CD4-positive, alpha-beta memory T cell (primary cell): ENCODE measurements around the gene USP6. TPM values are rescaled to one million over a fixed set of nuclear protein-coding genes. Genes with fewer than 3 reads are reported as not detected.
A peak's percentile ranks its signal among the peaks of the same experiment; 100 is the strongest.
"Not testable (repeated sequence)": the region's sequence is repeated elsewhere in the genome, so short reads cannot be mapped to it uniquely, and the experiment has no call there.

ENCODE experiments used
- CTCF ChIA-PET: fragments of 350-600 bp; sonication (Branson Sonifier 250); formaldehyde crosslinking; loops from one replicate; lab custom pipeline; 2021; ENCODE audit warnings: inconsistent platforms; ENCODE audit not compliant: partially characterized antibody; lab: Charles Lee
- POLR2A ChIA-PET: fragments of 350-600 bp; sonication (Branson Sonifier 250); formaldehyde crosslinking; loops from one replicate; lab custom pipeline; 2021; ENCODE audit not compliant: partially characterized antibody; lab: Charles Lee
- DNase-seq, 5 donors: peaks; one replicate each; pipeline versions ENCODE4 v3.0.0 to v3.0.0-alpha.2; 2020 to 2022; ENCODE audit warnings: mixed read lengths in 1 of 5
- H3K27ac ChIP-seq: one replicate; pipeline ENCODE4 v1.7.0; 2013; ENCODE audit warnings: low read depth, low read length
- H3K27me3 ChIP-seq: 2 replicates; pipeline ENCODE4 v1.7.0; 2013; ENCODE audit warnings: mild to moderate bottlenecking, low read length, moderate library complexity; ENCODE audit not compliant: insufficient read depth
- H3K36me3 ChIP-seq: 2 replicates; pipeline ENCODE4 v1.7.0; 2013; ENCODE audit warnings: mild to moderate bottlenecking, low read length, moderate library complexity; ENCODE audit not compliant: insufficient read depth
- H3K4me1 ChIP-seq: 2 replicates; pipeline ENCODE4 v1.7.0; 2013; ENCODE audit warnings: mild to moderate bottlenecking, low read length, moderate library complexity; ENCODE audit not compliant: insufficient read depth
- H3K4me3 ChIP-seq, 2 donors: one replicate each; pipeline ENCODE4 v1.7.0; 2013; ENCODE audit warnings: low read length in 2 of 2, mild to moderate bottlenecking in 1 of 2
- H3K9me3 ChIP-seq, 2 donors: one replicate each; pipeline ENCODE4 v1.7.0; 2013; ENCODE audit warnings: low read length in 2 of 2, control low read depth in 1 of 2; ENCODE audit not compliant: control insufficient read depth in 1 of 2
- H3K27ac Mint-ChIP-seq, 7 donors: one replicate each; pipeline ENCODE4 v1.8.0; 2020 to 2021; ENCODE audit warnings: mixed read lengths in 7 of 7, mild to moderate bottlenecking in 6 of 7, inconsistent platforms in 3 of 7, moderate library complexity in 3 of 7
- H3K27me3 Mint-ChIP-seq, 2 donors: one replicate each; pipeline ENCODE4 v1.8.0; 2020 to 2021; ENCODE audit warnings: mixed read lengths in 2 of 2
- H3K36me3 Mint-ChIP-seq, 2 donors: one replicate each; pipeline ENCODE4 v1.8.0; 2020 to 2021; ENCODE audit warnings: mixed read lengths in 2 of 2, inconsistent platforms in 1 of 2, mild to moderate bottlenecking in 1 of 2
- H3K4me1 Mint-ChIP-seq, 4 donors: one replicate each; pipeline ENCODE4 v1.8.0; 2020 to 2021; ENCODE audit warnings: mixed read lengths in 4 of 4, mild to moderate bottlenecking in 1 of 4
- H3K4me3 Mint-ChIP-seq, 8 donors: one replicate each; pipeline ENCODE4 v1.8.0; 2020 to 2021; ENCODE audit warnings: mixed read lengths in 8 of 8, mild to moderate bottlenecking in 7 of 8, moderate library complexity in 6 of 8, inconsistent platforms in 3 of 8
- H3K9me3 Mint-ChIP-seq, 8 donors: one replicate each; pipeline ENCODE4 v1.8.0; 2020 to 2021; ENCODE audit warnings: mixed read lengths in 8 of 8, mild to moderate bottlenecking in 5 of 8, inconsistent platforms in 3 of 8, moderate library complexity in 1 of 8
- intact Hi-C: fragments of 100-400 bp; cut with micrococcal nuclease; formaldehyde crosslinking; loops from one replicate; pipeline ENCODE4 v1.15.1; 2023
- polyA plus RNA-seq, 2 donors: library from polyadenylated mRNA; unstranded; fragments of 300-500 nt; fragmentation: Illumina TruSeq; gene quantifications; one replicate each; pipeline ENCODE4 v1.2.3, GENCODE V29; 2021
- total RNA-seq, 2 experiments: library from RNA; stranded (reverse); gene quantifications; one replicate each; pipeline ENCODE4 v1.2.3, GENCODE V29; 2021

USP6 gene
- total and polyA plus RNA-seq, 4 experiments from 2014 or later: 0.02 to 0.14 (median 0.02) TPM; not detected in 1

GRCh38 chr17:5100832-5101231 lies 15.0 kb upstream of the USP6 start:
- H3K4me3 Mint-ChIP-seq: no peak overlapping the region

GRCh38 chr17:5110816-5111215 lies 5.0 kb upstream of the USP6 start:
- H3K4me3 ChIP-seq: peak overlapping the region; percentile 89 to 94
- Mint-ChIP-seq H3K36me3 (peaks cover 40 to 44% of the 10 kb centered on the region in 2 donors), H3K27ac (peak overlapping the region in 6 of 7 donors; percentile 18 to 94 (median 80)), H3K4me1 (peaks cover 11 to 36% (median 23%) of the 10 kb centered on the region in 4 donors), H3K27me3 (peaks cover 7 to 10% of the 10 kb centered on the region in 2 donors), H3K4me3 (peak overlapping the region; percentile 83 to 92 (median 91)), H3K9me3 (peaks cover 0 to 6% (median 0%) of the 10 kb centered on the region in 8 donors)
- peaks cover 13% of the 10 kb centered on the region for H3K4me1 ChIP-seq
- peaks cover 4% of the 10 kb centered on the region for H3K27me3 ChIP-seq
- H3K9me3 ChIP-seq: no peaks in the 10 kb centered on the region
- DNase-seq: no peak
- CTCF ChIA-PET: interaction anchor here (0.9 kb wide), 1 partner anchor 8 kb away, joined by 3 read pairs; no protein-coding TSS in a partner anchor
- H3K27ac ChIP-seq: peak overlapping the region; percentile 57
- POLR2A ChIA-PET: interaction anchor here (1.1 to 3.0 kb wide), 5 partner anchors 32 to 171 kb away, joined by 3 to 15 read pairs (median 7); partner anchors contain the start of genes INCA1, KIF1C, RNF167 and SLC25A11
- intact Hi-C loops: loop anchor here (1.0 to 5.0 kb wide), 3 partner anchors 33 to 144 kb away; partner anchors contain the start of genes SPAG7, ZFP3 and ZNF594
- H3K36me3 ChIP-seq: peaks cover 10% of the 10 kb centered on the region

More at GRCh38 chr17:5100832-5101231, 15.0 kb upstream of the USP6 start:
- Mint-ChIP-seq H3K9me3 (peaks cover 2 to 35% (median 18%) of the 10 kb centered on the region in 8 donors), H3K27me3 (peaks cover 3 to 6% of the 10 kb centered on the region in 2 donors), H3K4me1 (peaks cover 0 to 10% (median under 1%) of the 10 kb centered on the region in 4 donors), H3K27ac (no peak overlapping the region), H3K36me3 (peaks cover 7 to 16% of the 10 kb centered on the region in 2 donors)
- DNase-seq: no peak
- Histone ChIP-seq H3K9me3 (peaks cover 0 to 10% of the 10 kb centered on the region in 2 donors), H3K4me1 (peaks cover 7% of the 10 kb centered on the region), H3K27ac (no peak overlapping the region), H3K27me3 (peaks cover 9% of the 10 kb centered on the region), H3K4me3 (no peak overlapping the region), H3K36me3 (peaks cover under 1% of the 10 kb centered on the region)
- ChIA-PET POLR2A (no interaction called here), CTCF (no interaction called here)
- intact Hi-C loops: no loop called here

GRCh38 chr17:5111402-5112204 lies 4.2 kb upstream of the USP6 start, which contains the start of gene ZNF232:
ZNF232 (minus strand) TSS chr17:5111878; CDS start chr17:5111822, 56 bp downstream.
- Histone ChIP-seq H3K4me1 (peaks cover 13% of the 10 kb centered on the region), H3K27ac (peak within 1 kb of the TSS; percentile 57), H3K27me3 (peaks cover 4% of the 10 kb centered on the region), H3K9me3 (no peaks in the 10 kb centered on the region), H3K36me3 (peaks cover 4% of the 10 kb centered on the region), H3K4me3 (peak within 1 kb of the TSS; percentile 89 to 94)
- DNase-seq: peak; percentile 85 to 89 (median 88)
- H3K4me1 Mint-ChIP-seq: peaks cover 11 to 34% (median 22%) of the 10 kb centered on the region in 4 donors
- peak within 1 kb of the TSS; percentile 83 to 92 (median 91) for H3K4me3 Mint-ChIP-seq
- ChIA-PET POLR2A (interaction anchor here (1.1 to 3.0 kb wide), 5 partner anchors 33 to 171 kb away, joined by 3 to 15 read pairs (median 7); partner anchors contain the start of genes INCA1, KIF1C, RNF167 and SLC25A11), CTCF (no interaction called here)
- H3K27ac Mint-ChIP-seq: peak within 1 kb of the TSS; percentile 18 to 94 (median 75)
- peaks cover 8 to 14% of the 10 kb centered on the region in 2 donors for H3K27me3 Mint-ChIP-seq
- peaks cover 0 to 2% (median 0%) of the 10 kb centered on the region in 8 donors for H3K9me3 Mint-ChIP-seq
- peaks cover 33 to 38% of the 10 kb centered on the region in 2 donors for H3K36me3 Mint-ChIP-seq
- intact Hi-C loops: loop anchor here (1.0 to 5.0 kb wide), 3 partner anchors 33 to 144 kb away; partner anchors contain the start of genes SPAG7, ZFP3 and ZNF594

- H3K27me3 Mint-ChIP-seq: peaks cover 26 to 42% of the 10 kb centered on the region in 2 donors
- H3K27ac Mint-ChIP-seq: no peak overlapping the region
These were observed 2.4 kb downstream of the USP6 start for GRCh38 chr17:5118219-5118618.

GRCh38 chr17:5120036-5120435 lies 4.2 kb downstream of the USP6 start:
- H3K27me3 Mint-ChIP-seq: peaks cover 34 to 45% of the 10 kb centered on the region in 2 donors

More at GRCh38 chr17:5118219-5118618, 2.4 kb downstream of the USP6 start:
- Histone ChIP-seq H3K27me3 (peaks cover 4% of the 10 kb centered on the region), H3K4me1 (no peaks in the 10 kb centered on the region), H3K4me3 (no peak overlapping the region), H3K27ac (no peak overlapping the region), H3K9me3 (no peaks in the 10 kb centered on the region), H3K36me3 (no peaks in the 10 kb centered on the region)
- ChIA-PET CTCF (no interaction called here), POLR2A (no interaction called here)
- Mint-ChIP-seq H3K4me1 (peaks cover 0 to 6% (median 2%) of the 10 kb centered on the region in 4 donors), H3K9me3 (peaks cover 0 to 2% (median 0%) of the 10 kb centered on the region in 8 donors), H3K36me3 (peaks cover 6 to 9% of the 10 kb centered on the region in 2 donors), H3K4me3 (no peak overlapping the region)
- DNase-seq: no peak
- intact Hi-C loops: no loop called here

GRCh38 chr17:5120436-5121185 lies 4.8 kb downstream of the USP6 start:
- DNase-seq: not testable (repeated sequence)

More at GRCh38 chr17:5120036-5120435, 4.2 kb downstream of the USP6 start:
- H3K9me3 ChIP-seq: no peaks in the 10 kb centered on the region
- H3K27me3 ChIP-seq: peaks cover 4% of the 10 kb centered on the region
- H3K36me3 ChIP-seq: no peaks in the 10 kb centered on the region
- Mint-ChIP-seq H3K27ac (no peak overlapping the region), H3K4me3 (no peak overlapping the region), H3K4me1 (peaks cover 0 to 3% (median under 1%) of the 10 kb centered on the region in 4 donors), H3K36me3 (no peaks in the 10 kb centered on the region), H3K9me3 (peaks cover 0 to 2% (median 0%) of the 10 kb centered on the region in 8 donors)
- H3K4me1 ChIP-seq: no peaks in the 10 kb centered on the region
- ChIA-PET POLR2A (no interaction called here), CTCF (no interaction called here)
- intact Hi-C loops: no loop called here
- no peak overlapping the region for H3K4me3 ChIP-seq
- no peak overlapping the region for H3K27ac ChIP-seq
- no peak for DNase-seq

More at GRCh38 chr17:5120436-5121185, 4.8 kb downstream of the USP6 start:
- peak overlapping the region in 1 of 8 donors; percentile 32 for H3K4me3 Mint-ChIP-seq
- H3K4me1 Mint-ChIP-seq, intact Hi-C loops, H3K9me3 Mint-ChIP-seq, H3K27me3 ChIP-seq, H3K27ac ChIP-seq, CTCF ChIA-PET, H3K36me3 Mint-ChIP-seq, POLR2A ChIA-PET, H3K9me3 ChIP-seq, H3K4me3 ChIP-seq, H3K4me1 ChIP-seq, H3K36me3 ChIP-seq: not testable (repeated sequence)
- H3K27ac Mint-ChIP-seq: peak overlapping the region in 1 of 7 donors; percentile 75
- peaks cover 31 to 44% of the 10 kb centered on the region in 2 donors for H3K27me3 Mint-ChIP-seq
